HL-60 (cell line): ENCODE data around the gene CPT1A.

Experiments
- DNase-seq, 2 experiments: peaks; one replicate each; pipeline ENCODE4 v3.0.0-alpha.2; 2010 to 2020; ENCODE audit warnings: low read depth in 1 of 2, low spot score in 1 of 2
- H3K27ac ChIP-seq: fragments of 250-450 bp; sonication (Bioruptor Pico); replicated peaks from 2 replicates; pipeline ENCODE4 v1.5.1; 2020; ENCODE audit warnings: mild to moderate bottlenecking, moderate library complexity
- H3K27me3 ChIP-seq: fragments of 250-450 bp; sonication (Bioruptor Pico); 2 replicates; pipeline ENCODE4 v1.5.1; 2021; ENCODE audit warnings: mild to moderate bottlenecking, moderate library complexity; ENCODE audit not compliant: insufficient read depth, poor library complexity, severe bottlenecking
- H3K4me3 ChIP-seq: replicated peaks from 2 replicates; pipeline ENCODE4 v1.5.1; 2011; ENCODE audit warnings: mild to moderate bottlenecking, control low read depth, low read length; ENCODE audit not compliant: insufficient read depth
- CTCF ChIP-seq: IDR thresholded peaks from one replicate; pipeline ENCODE4 v1.5.1; 2011; ENCODE audit warnings: low read length, control low read depth, inconsistent platforms; ENCODE audit not compliant: insufficient read depth
- GABPA ChIP-seq: IDR thresholded peaks from 2 replicates; pipeline ENCODE4 v1.6.1; 2012; ENCODE audit warnings: low read depth
- POLR2AphosphoS5 ChIP-seq: IDR thresholded peaks from 2 replicates; pipeline ENCODE4 v1.6.1; 2012; ENCODE audit warnings: low read depth
- REST ChIP-seq: IDR thresholded peaks from 2 replicates; pipeline ENCODE4 v1.6.1; 2012; ENCODE audit warnings: low read depth; ENCODE audit not compliant: insufficient replicate concordance
- SPI1 ChIP-seq: IDR thresholded peaks from 2 replicates; pipeline ENCODE4 v1.6.1; 2012; ENCODE audit warnings: low read depth, mild to moderate bottlenecking, borderline replicate concordance

The CPT1A gene

GRCh38 chr11:68844801-68845200 lies 3.1 kb upstream of the CPT1A start:
- no peak overlapping the region for H3K27ac ChIP-seq
- no peak overlapping the region for H3K4me3 ChIP-seq
- H3K27me3 ChIP-seq, result no peaks in the 10 kb centered on the region
- TF ChIP-seq POLR2AphosphoS5, result no peak
- TF ChIP-seq CTCF, result no peak
- TF ChIP-seq GABPA, result no peak
- TF ChIP-seq REST, result no peak
- no peak for TF ChIP-seq SPI1
- no peak for DNase-seq

- peak in 1 of 2 experiments; percentile 46 for DNase-seq
- no peaks in the 10 kb centered on the region for H3K27me3 ChIP-seq
- no peak for TF ChIP-seq POLR2AphosphoS5
- TF ChIP-seq CTCF, result no peak
- TF ChIP-seq GABPA, result no peak
- no peak for TF ChIP-seq REST
- no peak for TF ChIP-seq SPI1
- H3K4me3 ChIP-seq, result peak overlapping the region; percentile 32; the same call in 1 of the 2 replicates
- H3K27ac ChIP-seq, result peak overlapping the region; percentile 72
Measured at GRCh38 chr11:68844376-68844775, 2.7 kb upstream of the CPT1A start.

GRCh38 chr11:68843703-68844312 lies 2.1 kb upstream of the CPT1A start:
- Histone ChIP-seq H3K27me3 (no peaks in the 10 kb centered on the region), H3K4me3 (peak overlapping the region; percentile 32), H3K27ac (peak overlapping the region; percentile 72)
- peak; percentile 87 to 90 for DNase-seq
- TF ChIP-seq GABPA (no peak; the same call in 1 of the 2 replicates), REST (no peak), CTCF (peak; percentile 19), POLR2AphosphoS5 (peak; percentile 71), SPI1 (peak; percentile 60; the same call in 1 of the 2 replicates)
